ENCODE data around the gene VPS13C. TPM values are rescaled to one million over a fixed set of nuclear protein-coding genes. Genes with fewer than 3 reads are reported as not detected.

Gene VPS13C
- total and polyA plus RNA-seq, 2 donors (not counting 1 experiment from before 2014, with no cell fraction given), result 40.0 to 236 TPM

GRCh38 chr15:61840090-61840489 is 220.2 kb downstream of the VPS13C start:
- Histone ChIP-seq H4K20me1 (ENCODE audit: control insufficient read depth, insufficient read depth, low read length, poor library complexity, severe bottlenecking) (no peaks in the 10 kb centered on the region), H3K4me1 (ENCODE audit: control insufficient read depth in 2 of 2, insufficient read depth in 2 of 2, low read length in 2 of 2) (peaks cover 0 to 3% of the 10 kb centered on the region in 2 donors), H3K4me2 (replicated peaks; ENCODE audit: low read depth, low read length, poor library complexity, severe bottlenecking) (no peak overlapping the region), H3K36me3 (replicated peaks in 1 of 2; ENCODE audit: control extremely low read depth in 1 of 2, control insufficient read depth in 1 of 2, extremely low read depth in 1 of 2, insufficient read depth in 2 of 2, low read length in 1 of 2) (no peaks in the 10 kb centered on the region), H3K79me2 (ENCODE audit: control insufficient read depth, insufficient read depth, low read length) (no peaks in the 10 kb centered on the region), H3K27ac (ENCODE audit: low read length in 2 of 2) (no peak overlapping the region), H3K9me3 (ENCODE audit: control extremely low read depth in 1 of 3, control insufficient read depth in 2 of 3, insufficient read depth in 1 of 3, low read length in 2 of 3) (no peaks in the 10 kb centered on the region), H3K27me3 (replicated peaks in 1 of 4; ENCODE audit: control extremely low read depth in 1 of 4, control insufficient read depth in 3 of 4, insufficient read depth in 4 of 4, low read length in 3 of 4) (peaks cover 0 to 9% (median 3%) of the 10 kb centered on the region in 4 experiments), H3K9ac (ENCODE audit: low read length) (no peak overlapping the region), H3K4me3 (ENCODE audit: control extremely low read depth in 1 of 5, extremely low read depth in 1 of 5, insufficient read depth in 1 of 5, low read depth in 2 of 5, low read length in 4 of 5) (no peak overlapping the region), H2AFZ (ENCODE audit: insufficient read depth, low read depth, low read length, poor library complexity, severe bottlenecking) (no peak overlapping the region)
- intact Hi-C loops (cut with micrococcal nuclease), result no loop called here
- H3K4me3 Mint-ChIP-seq, result no peak overlapping the region
- no peak for ATAC-seq (ENCODE audit: low read depth)
- 86% methylated on average over 10 of the region's 12 CpGs for WGBS (ENCODE audit: insufficient coverage)
- DNase-seq, result no peak
- no peak overlapping the region for H3K27ac Mint-ChIP-seq
- no peaks in the 10 kb centered on the region for H3K9me3 Mint-ChIP-seq (ENCODE audit: insufficient read depth)
- H3K27me3 Mint-ChIP-seq, result peaks cover 48% of the 10 kb centered on the region
- no peaks in the 10 kb centered on the region for H3K4me1 Mint-ChIP-seq
- ChIA-PET CTCF (no interaction called here), POLR2A (no interaction called here)
- TF ChIP-seq CTCF (IDR thresholded peaks at IDR 0.05) (no peak), EZH2 (IDR thresholded peaks at IDR 0.05; ENCODE audit: borderline replicate concordance, insufficient read depth, low read depth, low read length, poor library complexity, severe bottlenecking) (no peak)

- CTCF ChIA-PET, result interaction anchor here (2.5 kb wide), 1 partner anchor 1253 kb away, joined by 8 read pairs; no protein-coding TSS in a partner anchor
- Histone ChIP-seq H3K4me3 (ENCODE audit: control extremely low read depth in 1 of 5, extremely low read depth in 1 of 5, insufficient read depth in 1 of 5, low read depth in 2 of 5, low read length in 4 of 5) (no peak overlapping the region), H3K36me3 (replicated peaks in 1 of 2; ENCODE audit: control extremely low read depth in 1 of 2, control insufficient read depth in 1 of 2, extremely low read depth in 1 of 2, insufficient read depth in 2 of 2, low read length in 1 of 2) (no peaks in the 10 kb centered on the region), H3K9me3 (ENCODE audit: control extremely low read depth in 1 of 3, control insufficient read depth in 2 of 3, insufficient read depth in 1 of 3, low read length in 2 of 3) (no peaks in the 10 kb centered on the region), H3K27me3 (replicated peaks in 1 of 4; ENCODE audit: control extremely low read depth in 1 of 4, control insufficient read depth in 3 of 4, insufficient read depth in 4 of 4, low read length in 3 of 4) (peaks cover 0 to 13% (median 3%) of the 10 kb centered on the region in 4 experiments), H3K4me1 (ENCODE audit: control insufficient read depth in 2 of 2, insufficient read depth in 2 of 2, low read length in 2 of 2) (peaks cover 0 to 3% of the 10 kb centered on the region in 2 donors), H4K20me1 (ENCODE audit: control insufficient read depth, insufficient read depth, low read length, poor library complexity, severe bottlenecking) (no peaks in the 10 kb centered on the region), H2AFZ (ENCODE audit: insufficient read depth, low read depth, low read length, poor library complexity, severe bottlenecking) (no peak overlapping the region), H3K27ac (ENCODE audit: low read length in 2 of 2) (no peak overlapping the region), H3K4me2 (replicated peaks; ENCODE audit: low read depth, low read length, poor library complexity, severe bottlenecking) (no peak overlapping the region), H3K79me2 (ENCODE audit: control insufficient read depth, insufficient read depth, low read length) (no peaks in the 10 kb centered on the region), H3K9ac (ENCODE audit: low read length) (no peak overlapping the region)
- DNase-seq (no peak), ATAC-seq (ENCODE audit: low read depth) (no peak)
- Mint-ChIP-seq H3K9me3 (ENCODE audit: insufficient read depth) (no peaks in the 10 kb centered on the region), H3K27me3 (peaks cover 48% of the 10 kb centered on the region), H3K4me3 (no peak overlapping the region), H3K4me1 (no peaks in the 10 kb centered on the region), H3K27ac (no peak overlapping the region)
- TF ChIP-seq EZH2 (IDR thresholded peaks at IDR 0.05; ENCODE audit: borderline replicate concordance, insufficient read depth, low read depth, low read length, poor library complexity, severe bottlenecking), result no peak
- TF ChIP-seq CTCF (IDR thresholded peaks at IDR 0.05), result no peak
- POLR2A ChIA-PET, result no interaction called here
- WGBS (ENCODE audit: insufficient coverage), result 76% methylated on average over 8 of the region's 8 CpGs
- intact Hi-C loops (cut with micrococcal nuclease), result loop anchor here (10.0 kb wide), 1 partner anchor 1335 kb away; no protein-coding TSS in a partner anchor
These were observed 220.7 kb downstream of the VPS13C start for GRCh38 chr15:61839546-61839945.
